HUES6 (cell line): Measurements from ENCODE around the gene CDC42BPA.
A peak's percentile ranks its signal among the peaks of the same experiment; 100 is the strongest.

ENCODE experiments used
- H3K27ac ChIP-seq: 2 replicates; pipeline ENCODE4 v1.7.0; 2013; ENCODE audit warnings: low read depth, mild to moderate bottlenecking, low read length, inconsistent platforms
- H3K27me3 ChIP-seq: 2 replicates; pipeline ENCODE4 v1.6.1; 2013; ENCODE audit warnings: low read length; ENCODE audit not compliant: control insufficient read depth, insufficient read depth
- H3K36me3 ChIP-seq: 2 replicates; pipeline ENCODE4 v1.6.1; 2013; ENCODE audit warnings: low read length; ENCODE audit not compliant: control insufficient read depth, insufficient read depth
- H3K4me1 ChIP-seq: 2 replicates; pipeline ENCODE4 v1.6.1; 2013; ENCODE audit warnings: low read length; ENCODE audit not compliant: control insufficient read depth, insufficient read depth
- H3K4me3 ChIP-seq: 2 replicates; pipeline ENCODE4 v1.5.1; 2013; ENCODE audit warnings: low read depth, low read length
- H3K9ac ChIP-seq: one replicate; pipeline ENCODE4 v1.6.1; 2013; ENCODE audit warnings: mild to moderate bottlenecking, low read length
- H3K9me3 ChIP-seq: 2 replicates; pipeline ENCODE4 v1.6.1; 2013; ENCODE audit warnings: low read depth, low read length; ENCODE audit not compliant: control insufficient read depth, insufficient read depth

Gene CDC42BPA

DNA sequence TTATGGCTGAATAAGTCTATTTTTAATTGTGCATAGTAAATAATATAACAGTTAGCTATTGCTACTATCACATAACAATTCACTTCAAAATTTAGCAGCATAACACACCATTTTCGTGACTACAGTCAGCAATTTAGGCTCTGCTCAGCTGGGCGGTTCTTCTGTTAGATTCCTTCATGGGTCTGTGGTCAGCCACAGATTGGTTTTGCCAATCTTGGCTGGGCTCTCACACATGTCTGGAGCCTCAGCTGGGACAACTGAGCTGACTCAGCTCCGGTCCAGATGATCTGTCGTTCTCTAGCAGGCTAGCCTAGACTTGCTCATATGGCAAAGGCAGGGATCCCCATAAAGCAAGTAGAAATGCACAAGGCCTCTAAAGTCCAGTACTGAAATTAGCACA is 15.1 kb upstream of the CDC42BPA start:
- peaks cover 15% of the 10 kb centered on the region for H3K9me3 ChIP-seq
- no peaks in the 10 kb centered on the region for H3K36me3 ChIP-seq
- no peak overlapping the region for H3K9ac ChIP-seq
- H3K4me1 ChIP-seq, result peaks cover 6% of the 10 kb centered on the region
- no peak overlapping the region for H3K27ac ChIP-seq
- H3K27me3 ChIP-seq, result no peaks in the 10 kb centered on the region
- H3K4me3 ChIP-seq, result no peak overlapping the region

DNA sequence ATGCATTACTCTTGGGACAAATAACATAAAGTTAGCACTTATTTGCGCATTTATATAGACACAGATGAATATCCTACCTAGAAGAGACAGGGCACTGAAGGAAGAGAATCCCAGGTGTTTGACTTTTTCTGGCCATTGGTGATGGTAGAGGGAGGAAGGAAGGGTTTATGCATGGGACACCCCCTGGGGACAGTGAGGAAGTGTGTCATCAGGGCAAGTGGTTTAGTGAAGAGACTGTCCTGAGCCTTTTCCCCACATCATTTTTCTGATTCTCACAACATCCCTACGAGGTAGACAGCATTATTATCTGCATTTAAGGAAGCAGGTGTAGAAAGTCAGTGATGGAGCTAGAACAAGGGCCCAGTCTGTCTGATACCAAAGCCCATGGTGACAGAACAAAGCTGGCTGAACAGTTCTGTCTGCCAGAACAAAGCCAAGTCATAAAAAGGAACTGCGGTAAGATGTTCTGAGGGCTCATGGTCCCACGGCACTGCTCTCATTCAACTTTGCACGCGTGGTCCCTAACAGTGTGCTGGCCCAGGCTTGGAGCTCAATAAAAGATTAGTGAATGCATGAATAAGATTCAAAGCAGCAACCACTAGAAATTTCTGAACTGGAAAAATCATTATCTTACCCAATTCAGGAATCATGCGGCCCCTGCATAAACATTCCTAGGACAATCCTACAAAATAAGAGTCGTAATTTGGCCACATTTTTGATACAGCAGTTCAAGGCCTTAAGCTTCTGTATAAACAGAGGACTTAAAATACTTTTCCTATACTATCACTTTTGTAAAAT is 12.2 kb upstream of the CDC42BPA start:
- peaks cover 15% of the 10 kb centered on the region for H3K9me3 ChIP-seq
- no peak overlapping the region for H3K4me3 ChIP-seq
- H3K27me3 ChIP-seq, result no peaks in the 10 kb centered on the region
- no peak overlapping the region for H3K9ac ChIP-seq
- H3K36me3 ChIP-seq, result no peaks in the 10 kb centered on the region
- peaks cover 9% of the 10 kb centered on the region for H3K4me1 ChIP-seq
- H3K27ac ChIP-seq, result no peak overlapping the region

DNA sequence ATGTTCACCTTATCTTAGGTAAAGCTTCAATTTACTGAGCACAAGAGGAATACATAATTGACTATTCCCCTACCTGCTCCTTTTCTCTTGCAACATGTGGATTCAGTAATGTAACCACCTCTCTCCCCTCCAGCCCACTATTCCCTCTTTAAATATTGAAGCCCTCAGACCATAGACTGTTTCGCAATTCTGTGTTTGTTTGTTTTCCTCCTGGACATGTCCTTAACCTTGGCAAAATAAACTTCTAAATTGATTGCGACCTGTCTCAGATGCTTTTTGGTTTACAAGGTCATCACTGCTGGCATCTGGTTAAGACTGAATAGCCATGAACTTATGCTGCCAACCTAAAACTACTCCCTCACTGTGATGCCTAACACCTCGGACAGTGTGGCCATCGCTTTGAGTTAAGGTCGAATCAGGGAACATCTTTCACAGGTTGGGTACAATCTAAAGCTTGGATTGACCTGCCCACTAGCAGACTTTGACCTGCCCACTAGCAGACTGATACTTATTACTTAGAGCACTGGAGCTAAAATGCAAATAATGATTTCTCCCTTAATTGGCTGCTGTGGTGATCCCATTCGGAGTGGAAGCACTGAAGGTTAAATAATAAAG is 10.2 kb upstream of the CDC42BPA start:
- H3K9ac ChIP-seq, result no peak overlapping the region
- peaks cover 9% of the 10 kb centered on the region for H3K4me1 ChIP-seq
- no peaks in the 10 kb centered on the region for H3K27me3 ChIP-seq
- no peak overlapping the region for H3K27ac ChIP-seq
- no peak overlapping the region for H3K4me3 ChIP-seq
- H3K36me3 ChIP-seq, result no peaks in the 10 kb centered on the region
- H3K9me3 ChIP-seq, result peaks cover 10% of the 10 kb centered on the region

DNA sequence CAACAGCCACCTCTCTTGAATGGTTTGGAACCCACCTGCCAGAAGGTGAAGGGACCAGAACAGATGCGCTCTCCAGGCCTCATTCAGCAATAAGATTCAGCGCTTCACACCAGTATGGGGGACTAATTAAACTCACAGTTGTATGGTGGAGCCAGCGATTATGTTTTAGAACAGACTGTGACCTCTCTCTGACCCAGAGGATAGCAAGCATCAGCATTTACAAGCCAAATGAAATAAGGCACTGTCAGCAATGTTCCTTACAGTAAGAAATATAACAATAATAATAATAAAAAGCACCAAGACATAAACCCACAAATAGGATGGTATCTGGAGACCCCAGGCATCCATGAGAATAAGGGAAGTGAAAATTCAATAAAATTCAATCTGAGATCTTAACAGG is 6.9 kb upstream of the CDC42BPA start:
- Histone ChIP-seq H3K36me3 (no peaks in the 10 kb centered on the region), H3K9me3 (no peaks in the 10 kb centered on the region), H3K4me1 (peaks cover 9% of the 10 kb centered on the region), H3K9ac (no peak overlapping the region), H3K27me3 (no peaks in the 10 kb centered on the region), H3K27ac (no peak overlapping the region), H3K4me3 (no peak overlapping the region)

DNA sequence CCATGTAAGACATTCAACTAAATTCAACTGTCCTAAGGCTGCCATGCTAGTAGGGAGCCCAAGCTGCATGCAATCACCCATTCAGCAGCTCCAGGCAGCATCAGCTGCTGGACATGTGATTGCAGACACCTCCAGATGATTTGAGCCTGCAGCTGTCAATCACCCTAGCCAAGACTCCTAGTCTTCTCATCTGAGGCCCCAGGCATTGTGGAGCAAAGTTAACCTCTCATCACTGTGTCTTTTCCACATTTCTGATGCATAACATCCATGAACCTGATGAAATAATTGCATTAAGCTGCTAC is 5.6 kb upstream of the CDC42BPA start:
- Histone ChIP-seq H3K27ac (no peak overlapping the region), H3K4me3 (no peak overlapping the region), H3K27me3 (no peaks in the 10 kb centered on the region), H3K4me1 (peaks cover 17% of the 10 kb centered on the region), H3K9ac (no peak overlapping the region), H3K36me3 (no peaks in the 10 kb centered on the region), H3K9me3 (no peaks in the 10 kb centered on the region)

DNA sequence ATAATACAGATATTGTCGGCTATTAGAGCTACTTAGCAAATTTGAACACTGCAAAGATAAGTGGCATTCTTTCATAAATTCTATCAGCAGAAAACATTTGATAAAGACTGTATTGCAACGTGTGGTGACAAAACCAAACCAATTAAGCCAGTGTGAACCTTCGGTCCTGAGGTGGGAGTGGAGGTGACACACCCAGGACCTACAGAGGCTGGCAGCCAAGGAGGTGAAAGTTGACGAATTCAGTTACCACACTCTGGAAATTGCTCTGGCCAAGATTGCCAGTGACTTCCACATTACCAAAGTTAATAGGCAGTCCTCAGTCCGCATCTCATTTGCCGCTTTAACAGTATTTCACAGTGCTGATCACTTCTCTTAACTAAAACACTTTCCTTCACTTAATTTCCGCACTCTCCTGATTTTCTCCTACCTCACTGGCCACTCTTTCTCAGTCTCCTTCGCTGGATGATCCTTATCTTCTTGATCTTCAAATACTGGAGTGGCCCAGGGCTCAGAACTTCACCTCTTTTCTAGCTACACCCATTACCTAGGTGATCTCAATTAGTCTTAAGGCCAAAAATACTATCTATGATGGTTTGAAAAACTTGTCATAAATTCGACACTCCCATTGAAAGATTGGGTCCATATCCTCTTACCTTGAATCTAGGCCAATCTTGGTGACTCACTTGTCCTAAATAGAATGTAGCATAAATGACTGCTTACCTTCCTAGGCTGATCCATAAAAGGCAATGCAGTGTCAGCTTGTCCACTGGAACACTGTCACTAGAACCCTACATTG is 5.1 kb upstream of the CDC42BPA start:
- H3K9ac ChIP-seq, result no peak overlapping the region
- peaks cover 11% of the 10 kb centered on the region for H3K4me1 ChIP-seq
- no peak overlapping the region for H3K4me3 ChIP-seq
- no peaks in the 10 kb centered on the region for H3K36me3 ChIP-seq
- H3K27ac ChIP-seq, result no peak overlapping the region
- no peaks in the 10 kb centered on the region for H3K9me3 ChIP-seq
- no peaks in the 10 kb centered on the region for H3K27me3 ChIP-seq

DNA sequence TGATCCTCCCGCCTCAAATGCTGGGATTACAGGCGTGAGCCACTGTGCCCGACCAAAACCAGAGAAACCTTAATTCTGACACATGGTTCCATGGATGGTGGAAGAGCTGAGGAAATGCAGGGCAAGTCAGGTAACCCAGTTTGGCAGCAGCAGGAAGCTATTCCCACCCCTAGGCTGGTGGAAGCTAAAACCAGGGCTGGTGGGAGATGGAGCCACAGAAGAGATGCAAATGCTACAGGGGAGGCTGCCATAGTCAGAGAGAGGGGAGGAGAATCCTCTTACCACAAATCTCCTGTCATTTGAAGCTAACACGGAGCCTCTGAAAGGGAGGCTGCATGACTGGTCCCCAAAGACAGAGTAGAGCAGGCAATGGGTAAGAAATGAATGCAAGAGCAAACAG is 4.1 kb upstream of the CDC42BPA start:
- no peaks in the 10 kb centered on the region for H3K36me3 ChIP-seq
- H3K9ac ChIP-seq, result no peak overlapping the region
- H3K4me1 ChIP-seq, result peaks cover 9% of the 10 kb centered on the region; the same call in 1 of the 2 replicates
- no peak overlapping the region for H3K4me3 ChIP-seq
- no peaks in the 10 kb centered on the region for H3K9me3 ChIP-seq
- H3K27ac ChIP-seq, result no peak overlapping the region
- H3K27me3 ChIP-seq, result no peaks in the 10 kb centered on the region

DNA sequence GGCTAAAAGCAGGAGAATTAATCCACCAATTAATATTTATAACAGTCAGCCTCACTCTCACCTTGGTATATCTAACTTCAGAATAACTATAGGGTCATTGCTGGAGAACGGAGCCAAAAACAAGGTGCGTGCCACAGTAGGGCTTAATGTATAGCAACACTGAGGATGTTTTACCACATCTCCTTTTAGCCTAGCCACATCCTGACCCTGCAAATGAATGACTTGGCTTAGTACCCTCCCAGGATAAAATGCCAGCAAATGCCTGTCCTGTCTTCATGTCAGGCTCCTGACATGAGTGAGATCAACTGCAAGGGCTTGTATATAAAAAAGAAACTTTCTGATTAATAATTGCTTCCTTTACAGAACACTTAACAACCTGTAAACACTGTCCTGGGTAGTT is 2.7 kb upstream of the CDC42BPA start:
- H3K9me3 ChIP-seq, result no peaks in the 10 kb centered on the region
- H3K4me3 ChIP-seq, result no peak overlapping the region
- H3K4me1 ChIP-seq, result peaks cover 9% of the 10 kb centered on the region; the same call in 1 of the 2 replicates

DNA sequence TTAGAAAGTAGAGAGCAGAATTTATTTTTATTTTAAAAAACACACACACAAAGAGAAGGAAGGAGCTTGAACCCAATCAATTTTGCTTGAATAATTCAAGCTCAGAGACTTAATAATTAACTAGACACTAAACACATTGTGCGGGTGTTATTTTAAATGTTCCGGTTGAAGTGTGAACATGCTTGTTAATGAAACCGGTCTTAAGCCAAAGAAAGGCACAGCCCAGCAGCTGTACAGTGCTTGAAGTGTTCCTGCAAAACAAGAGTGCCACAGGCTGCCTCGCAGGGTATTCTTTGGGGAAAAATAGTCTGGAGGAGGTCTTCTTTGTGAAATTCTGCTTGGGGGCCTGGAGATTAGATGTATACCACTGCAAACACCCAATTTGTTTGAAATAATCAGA is 2.2 kb upstream of the CDC42BPA start:
- H3K4me3 ChIP-seq, result no peak overlapping the region
- no peaks in the 10 kb centered on the region for H3K27me3 ChIP-seq
- H3K9ac ChIP-seq, result no peak overlapping the region
- H3K27ac ChIP-seq, result no peak overlapping the region
- H3K36me3 ChIP-seq, result no peaks in the 10 kb centered on the region
- H3K9me3 ChIP-seq, result no peaks in the 10 kb centered on the region
- peaks cover 9% of the 10 kb centered on the region; the same call in 1 of the 2 replicates for H3K4me1 ChIP-seq

More for the DNA sequence above, 2.7 kb upstream of the CDC42BPA start:
- Histone ChIP-seq H3K27me3 (no peaks in the 10 kb centered on the region), H3K27ac (no peak overlapping the region), H3K36me3 (no peaks in the 10 kb centered on the region), H3K9ac (no peak overlapping the region)

DNA sequence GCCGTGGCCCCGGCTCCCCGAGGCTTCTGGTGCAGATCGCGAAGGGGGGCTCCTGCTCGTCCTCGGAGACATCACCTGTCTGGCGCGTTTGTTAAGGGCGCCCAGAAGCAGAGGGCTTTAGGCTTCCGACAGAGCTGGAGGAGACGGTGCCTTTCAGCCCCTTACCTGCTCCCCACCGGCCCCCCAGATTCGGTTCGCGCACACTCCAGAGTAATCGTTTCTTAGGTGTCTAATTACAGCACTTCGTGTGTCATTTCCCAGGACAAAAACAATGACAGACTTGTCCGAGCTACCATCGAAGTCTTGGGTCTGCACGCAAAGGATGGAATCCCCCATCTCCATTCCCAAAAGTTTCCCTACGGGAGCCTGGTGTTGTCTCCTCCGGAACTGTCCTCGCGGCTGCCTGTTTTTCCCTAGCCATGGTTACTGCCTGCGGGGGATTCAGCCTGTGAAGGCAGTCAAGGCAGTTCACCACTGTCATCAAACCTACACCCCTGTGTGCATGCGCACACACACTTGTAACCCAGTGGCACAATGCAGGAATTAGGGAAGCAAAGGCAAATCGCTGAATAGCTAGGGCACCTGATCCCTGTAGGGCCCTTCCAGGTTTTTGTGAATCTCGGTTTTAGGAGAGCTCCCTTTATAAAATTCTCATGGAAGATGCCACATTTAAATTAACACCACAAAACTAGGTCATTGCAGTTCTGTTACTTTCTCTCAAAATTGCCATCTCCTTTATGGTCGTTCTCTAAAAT is 738 bp upstream of the CDC42BPA start:
- peak overlapping the region; percentile 80 for H3K4me3 ChIP-seq
- H3K36me3 ChIP-seq, result no peaks in the 10 kb centered on the region
- H3K27me3 ChIP-seq, result no peaks in the 10 kb centered on the region
- peak overlapping the region; percentile 86 for H3K9ac ChIP-seq
- H3K4me1 ChIP-seq, result peaks cover 9% of the 10 kb centered on the region; the same call in 1 of the 2 replicates
- H3K27ac ChIP-seq, result peak overlapping the region; percentile 70
- H3K9me3 ChIP-seq, result no peaks in the 10 kb centered on the region
